ENCODE results near the gene BHLHE40.

Gene BHLHE40

GRCh38 chr3:4979428-4980228, at the start of gene BHLHE40:
Gene BHLHE40 (plus strand): TSS chr3:4979437. CDS start chr3:4979719, 282 bp downstream.
- no peak for DNase-seq (ENCODE audit: low read depth)
- Histone ChIP-seq H3K27me3 (replicated peaks; ENCODE audit: control insufficient read depth, insufficient read depth, low read length) (no peaks in the 10 kb centered on the region), H3K9ac (ENCODE audit: low read length) (peak within 1 kb of the TSS; percentile 93), H3K9me3 (ENCODE audit: control insufficient read depth, low read length) (no peaks in the 10 kb centered on the region), H3K4me1 (ENCODE audit: control insufficient read depth, insufficient read depth, low read length) (peaks cover 55% of the 10 kb centered on the region), H3K36me3 (ENCODE audit: control insufficient read depth, insufficient read depth, low read length, severe bottlenecking) (peaks cover 21% of the 10 kb centered on the region), H3K4me3 (ENCODE audit: low read length) (peak within 1 kb of the TSS; percentile 91)

DNA sequence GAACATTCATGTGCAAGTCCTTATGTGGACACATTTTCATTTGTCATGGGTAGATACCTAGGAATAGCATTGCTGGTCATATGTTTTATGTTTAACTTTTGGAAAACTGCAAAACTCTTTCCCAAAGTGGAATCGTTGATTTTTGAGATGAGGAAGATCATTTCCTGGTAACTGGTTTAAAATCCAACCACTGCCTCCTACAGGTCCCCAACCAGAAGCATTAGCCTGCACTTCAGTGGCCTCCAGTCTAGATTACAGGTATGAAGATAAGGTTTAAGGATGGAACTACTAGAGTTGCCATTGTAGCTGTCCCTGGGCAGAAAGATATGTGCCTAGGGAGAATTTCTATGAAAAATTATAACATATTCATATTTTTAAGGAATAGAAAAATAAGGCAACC, 48.7 kb upstream of the BHLHE40 start:
- no peak overlapping the region for H3K4me3 ChIP-seq (ENCODE audit: low read length)
- no peaks in the 10 kb centered on the region for H3K36me3 ChIP-seq (ENCODE audit: control insufficient read depth, insufficient read depth, low read length, severe bottlenecking)
- H3K27me3 ChIP-seq (replicated peaks; ENCODE audit: control insufficient read depth, insufficient read depth, low read length), result no peaks in the 10 kb centered on the region
- no peaks in the 10 kb centered on the region for H3K4me1 ChIP-seq (ENCODE audit: control insufficient read depth, insufficient read depth, low read length)
- no peak for DNase-seq (ENCODE audit: low read depth)
- no peak overlapping the region for H3K9ac ChIP-seq (ENCODE audit: low read length)
- no peaks in the 10 kb centered on the region for H3K9me3 ChIP-seq (ENCODE audit: control insufficient read depth, low read length)

GRCh38 chr3:4934050-4934449, 45.2 kb upstream of the BHLHE40 start:
- Histone ChIP-seq H3K36me3 (ENCODE audit: control insufficient read depth, insufficient read depth, low read length, severe bottlenecking) (no peaks in the 10 kb centered on the region), H3K27me3 (replicated peaks; ENCODE audit: control insufficient read depth, insufficient read depth, low read length) (no peaks in the 10 kb centered on the region), H3K9me3 (ENCODE audit: control insufficient read depth, low read length) (no peaks in the 10 kb centered on the region), H3K4me1 (ENCODE audit: control insufficient read depth, insufficient read depth, low read length) (no peaks in the 10 kb centered on the region), H3K4me3 (ENCODE audit: low read length) (no peak overlapping the region), H3K9ac (ENCODE audit: low read length) (no peak overlapping the region)
- DNase-seq (ENCODE audit: low read depth), result no peak

DNA sequence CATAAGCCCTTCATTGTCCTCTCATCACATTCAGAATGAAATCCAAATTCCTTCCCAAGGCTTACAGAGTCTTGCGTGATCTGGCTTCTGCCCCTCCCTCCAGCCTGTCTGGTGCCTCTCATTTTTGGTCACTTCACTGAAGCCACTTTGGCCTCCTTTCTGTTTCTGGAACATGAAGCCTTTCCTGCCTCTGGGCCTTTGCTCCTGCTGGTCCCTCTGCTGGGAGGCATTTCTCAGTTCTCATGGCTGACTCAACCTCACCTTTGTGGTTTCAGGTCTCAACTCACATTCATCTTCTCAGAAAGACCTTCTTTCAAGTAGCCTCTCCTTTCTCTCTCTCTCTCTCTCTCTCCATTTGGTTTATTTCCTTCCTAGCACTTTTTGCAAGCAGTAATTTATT, 43.9 kb upstream of the BHLHE40 start:
- no peaks in the 10 kb centered on the region for H3K4me1 ChIP-seq (ENCODE audit: control insufficient read depth, insufficient read depth, low read length)
- DNase-seq (ENCODE audit: low read depth), result no peak
- no peak overlapping the region for H3K4me3 ChIP-seq (ENCODE audit: low read length)
- H3K9me3 ChIP-seq (ENCODE audit: control insufficient read depth, low read length), result no peaks in the 10 kb centered on the region
- H3K27me3 ChIP-seq (replicated peaks; ENCODE audit: control insufficient read depth, insufficient read depth, low read length), result no peaks in the 10 kb centered on the region
- no peaks in the 10 kb centered on the region for H3K36me3 ChIP-seq (ENCODE audit: control insufficient read depth, insufficient read depth, low read length, severe bottlenecking)
- H3K9ac ChIP-seq (ENCODE audit: low read length), result no peak overlapping the region

- no peaks in the 10 kb centered on the region for H3K9me3 ChIP-seq (ENCODE audit: control insufficient read depth, low read length)
- H3K36me3 ChIP-seq (ENCODE audit: control insufficient read depth, insufficient read depth, low read length, severe bottlenecking), result no peaks in the 10 kb centered on the region
- no peaks in the 10 kb centered on the region for H3K27me3 ChIP-seq (replicated peaks; ENCODE audit: control insufficient read depth, insufficient read depth, low read length)
- no peak overlapping the region for H3K4me3 ChIP-seq (ENCODE audit: low read length)
- peaks cover 5% of the 10 kb centered on the region for H3K4me1 ChIP-seq (ENCODE audit: control insufficient read depth, insufficient read depth, low read length)
- no peak for DNase-seq (ENCODE audit: low read depth)
- no peak overlapping the region for H3K9ac ChIP-seq (ENCODE audit: low read length)
These were observed 42.1 kb upstream of the BHLHE40 start for GRCh38 chr3:4936982-4937614.

DNA sequence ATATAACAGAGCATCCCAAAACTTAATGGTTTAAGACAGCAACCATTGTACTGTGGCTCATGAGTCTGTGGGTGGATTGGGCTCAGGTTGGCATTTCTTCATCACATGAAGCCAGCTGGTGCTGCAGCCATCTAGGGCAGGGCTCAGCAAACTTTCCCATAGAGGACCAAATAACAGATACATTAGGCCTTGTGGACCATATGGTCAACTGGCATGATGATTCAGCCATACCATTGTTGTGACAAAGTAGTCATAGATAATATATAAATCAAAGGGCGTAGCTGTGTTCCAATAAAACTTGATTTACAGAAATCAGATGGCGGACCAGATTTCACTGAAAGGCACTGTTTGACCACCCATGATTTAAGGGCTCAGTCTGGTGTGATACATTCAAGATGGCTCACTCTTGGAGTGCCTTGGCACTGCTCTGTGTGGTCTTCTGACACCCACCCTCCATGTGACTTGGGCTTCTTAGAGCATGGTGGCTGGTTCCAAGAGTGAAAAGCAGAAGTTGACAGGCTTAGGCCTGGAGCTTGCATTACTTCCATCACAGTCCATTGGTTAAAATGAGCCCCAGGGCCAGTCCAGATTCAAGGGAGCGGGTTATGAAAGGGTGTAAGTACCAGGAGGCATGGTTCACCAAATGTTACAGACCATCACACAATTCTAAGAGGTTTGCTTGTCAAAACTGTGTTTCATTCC, 40.8 kb upstream of the BHLHE40 start:
- H3K4me3 ChIP-seq (ENCODE audit: low read length), result no peak overlapping the region
- DNase-seq (ENCODE audit: low read depth), result no peak
- H3K9ac ChIP-seq (ENCODE audit: low read length), result no peak overlapping the region
- H3K36me3 ChIP-seq (ENCODE audit: control insufficient read depth, insufficient read depth, low read length, severe bottlenecking), result no peaks in the 10 kb centered on the region
- H3K4me1 ChIP-seq (ENCODE audit: control insufficient read depth, insufficient read depth, low read length), result peaks cover 5% of the 10 kb centered on the region
- no peaks in the 10 kb centered on the region for H3K27me3 ChIP-seq (replicated peaks; ENCODE audit: control insufficient read depth, insufficient read depth, low read length)
- no peaks in the 10 kb centered on the region for H3K9me3 ChIP-seq (ENCODE audit: control insufficient read depth, low read length)

DNA sequence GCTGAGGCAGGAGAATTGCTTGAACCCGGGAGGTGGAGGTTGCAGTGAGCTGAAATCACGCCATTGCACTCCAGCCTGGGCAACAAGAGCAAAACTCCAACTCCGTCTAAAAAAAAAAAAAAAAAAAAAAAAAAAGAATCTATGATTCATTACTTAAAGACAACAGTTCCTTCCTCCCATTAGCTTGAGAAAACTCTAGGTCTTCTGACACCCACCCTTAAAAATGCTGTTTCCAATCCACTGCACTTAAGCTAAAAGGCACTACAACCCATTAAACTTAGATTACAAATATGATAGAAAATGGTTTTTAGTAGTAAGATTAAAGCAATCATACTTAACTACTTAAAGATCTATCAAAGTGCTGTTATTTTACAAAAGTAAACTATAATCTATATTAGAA, 40.0 kb upstream of the BHLHE40 start:
- Histone ChIP-seq H3K36me3 (ENCODE audit: control insufficient read depth, insufficient read depth, low read length, severe bottlenecking) (no peaks in the 10 kb centered on the region), H3K9ac (ENCODE audit: low read length) (no peak overlapping the region), H3K9me3 (ENCODE audit: control insufficient read depth, low read length) (no peaks in the 10 kb centered on the region), H3K27me3 (replicated peaks; ENCODE audit: control insufficient read depth, insufficient read depth, low read length) (no peaks in the 10 kb centered on the region), H3K4me1 (ENCODE audit: control insufficient read depth, insufficient read depth, low read length) (peaks cover 5% of the 10 kb centered on the region), H3K4me3 (ENCODE audit: low read length) (no peak overlapping the region)
- no peak for DNase-seq (ENCODE audit: low read depth)

- H3K4me1 ChIP-seq (ENCODE audit: control insufficient read depth, insufficient read depth, low read length), result peaks cover 5% of the 10 kb centered on the region
- DNase-seq (ENCODE audit: low read depth), result no peak
- no peaks in the 10 kb centered on the region for H3K9me3 ChIP-seq (ENCODE audit: control insufficient read depth, low read length)
- H3K36me3 ChIP-seq (ENCODE audit: control insufficient read depth, insufficient read depth, low read length, severe bottlenecking), result no peaks in the 10 kb centered on the region
- H3K4me3 ChIP-seq (ENCODE audit: low read length), result no peak overlapping the region
- H3K9ac ChIP-seq (ENCODE audit: low read length), result no peak overlapping the region
- H3K27me3 ChIP-seq (replicated peaks; ENCODE audit: control insufficient read depth, insufficient read depth, low read length), result no peaks in the 10 kb centered on the region
These were observed 38.3 kb upstream of the BHLHE40 start for GRCh38 chr3:4940985-4941384.

- Histone ChIP-seq H3K9me3 (ENCODE audit: control insufficient read depth, low read length) (no peaks in the 10 kb centered on the region), H3K4me3 (ENCODE audit: low read length) (no peak overlapping the region), H3K4me1 (ENCODE audit: control insufficient read depth, insufficient read depth, low read length) (peaks cover 10% of the 10 kb centered on the region), H3K27me3 (replicated peaks; ENCODE audit: control insufficient read depth, insufficient read depth, low read length) (no peaks in the 10 kb centered on the region), H3K9ac (ENCODE audit: low read length) (no peak overlapping the region), H3K36me3 (ENCODE audit: control insufficient read depth, insufficient read depth, low read length, severe bottlenecking) (no peaks in the 10 kb centered on the region)
- no peak for DNase-seq (ENCODE audit: low read depth)
These were observed 35.7 kb upstream of the BHLHE40 start for GRCh38 chr3:4943549-4943948.

DNA sequence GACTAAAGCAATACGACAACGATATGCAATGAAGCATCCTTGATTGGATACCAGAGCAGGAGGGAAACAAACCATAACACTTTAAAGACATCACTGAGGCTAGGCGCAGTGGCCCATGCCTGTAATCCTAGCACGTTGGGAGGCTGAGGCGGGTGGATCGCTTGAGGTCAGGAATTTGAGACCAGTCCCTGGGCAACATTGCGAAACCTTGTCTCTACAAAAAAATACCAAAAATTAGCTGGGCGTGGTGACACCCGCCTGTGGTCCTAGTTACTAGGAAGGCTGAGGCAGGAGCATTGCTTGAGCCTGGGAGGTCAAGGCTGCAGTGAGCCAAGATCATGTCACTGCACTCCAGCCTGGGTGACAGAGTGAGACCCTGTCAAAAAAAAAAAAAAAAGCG, 33.9 kb upstream of the BHLHE40 start:
- Histone ChIP-seq H3K9me3 (ENCODE audit: control insufficient read depth, low read length) (no peaks in the 10 kb centered on the region), H3K36me3 (ENCODE audit: control insufficient read depth, insufficient read depth, low read length, severe bottlenecking) (no peaks in the 10 kb centered on the region), H3K4me3 (ENCODE audit: low read length) (no peak overlapping the region), H3K27me3 (replicated peaks; ENCODE audit: control insufficient read depth, insufficient read depth, low read length) (no peaks in the 10 kb centered on the region), H3K9ac (ENCODE audit: low read length) (no peak overlapping the region), H3K4me1 (ENCODE audit: control insufficient read depth, insufficient read depth, low read length) (peaks cover 27% of the 10 kb centered on the region)
- DNase-seq (ENCODE audit: low read depth), result no peak

DNA sequence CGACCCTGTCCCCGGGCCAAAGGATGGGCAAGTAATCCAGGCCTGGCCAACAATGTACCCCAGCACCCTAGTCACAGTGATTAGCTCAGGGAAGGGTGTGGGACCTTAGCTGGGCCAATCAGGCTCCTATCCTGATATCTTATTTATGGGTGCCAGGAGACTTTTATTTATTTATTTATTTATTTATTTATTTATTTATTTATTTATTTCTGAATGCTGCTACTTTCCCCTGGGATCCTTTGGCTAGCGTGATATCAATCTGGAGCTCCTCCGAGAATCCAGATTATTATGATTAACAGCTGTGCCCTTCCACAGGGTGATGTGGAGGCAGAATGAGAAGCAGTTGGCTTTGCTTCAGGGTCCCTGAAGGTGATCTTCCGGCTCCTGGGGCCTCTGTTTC, 32.2 kb upstream of the BHLHE40 start:
- Histone ChIP-seq H3K9me3 (ENCODE audit: control insufficient read depth, low read length) (no peaks in the 10 kb centered on the region), H3K36me3 (ENCODE audit: control insufficient read depth, insufficient read depth, low read length, severe bottlenecking) (no peaks in the 10 kb centered on the region), H3K4me1 (ENCODE audit: control insufficient read depth, insufficient read depth, low read length) (peaks cover 29% of the 10 kb centered on the region), H3K9ac (ENCODE audit: low read length) (no peak overlapping the region), H3K27me3 (replicated peaks; ENCODE audit: control insufficient read depth, insufficient read depth, low read length) (no peaks in the 10 kb centered on the region), H3K4me3 (ENCODE audit: low read length) (no peak overlapping the region)
- no peak for DNase-seq (ENCODE audit: low read depth)
